Right forelimb (tissue), 1 donor: Measurements from ENCODE around the gene TTC28.
"Not testable (repeated sequence)": the region's sequence is repeated elsewhere in the genome, so short reads cannot be mapped to it uniquely, and the experiment has no call there.

Experiments
- DNase-seq: peaks from one replicate; pipeline ENCODE4 v3.0.0-alpha.2; 2018

The TTC28 gene

DNA sequence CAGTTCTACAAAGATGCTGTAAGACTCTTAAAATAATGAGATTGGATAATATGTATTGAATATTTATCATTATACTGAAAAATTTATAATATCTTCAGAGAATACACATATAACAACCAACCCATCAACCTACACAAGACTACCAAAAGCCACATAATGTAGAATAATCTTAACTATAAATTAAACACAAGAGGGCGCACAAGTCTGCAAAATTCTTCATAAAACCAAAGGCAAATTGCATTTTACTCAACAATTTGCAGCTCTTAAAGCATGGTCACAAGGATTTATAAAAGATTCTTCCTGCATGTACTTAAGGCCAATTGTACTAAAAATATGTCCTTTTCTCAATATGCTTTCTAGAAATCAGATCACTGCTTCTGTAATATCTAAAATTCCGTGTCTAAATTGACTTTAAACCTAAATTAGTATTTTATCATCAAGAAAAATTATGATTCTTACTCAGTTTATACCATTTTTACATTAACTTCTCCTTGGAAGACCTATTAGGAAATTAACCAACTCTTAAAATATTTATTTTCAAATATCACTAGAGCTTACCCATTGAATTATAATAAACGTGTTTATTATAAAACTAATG lies 79.0 kb downstream of the TTC28 start:
- DNase-seq = no peak

DNA sequence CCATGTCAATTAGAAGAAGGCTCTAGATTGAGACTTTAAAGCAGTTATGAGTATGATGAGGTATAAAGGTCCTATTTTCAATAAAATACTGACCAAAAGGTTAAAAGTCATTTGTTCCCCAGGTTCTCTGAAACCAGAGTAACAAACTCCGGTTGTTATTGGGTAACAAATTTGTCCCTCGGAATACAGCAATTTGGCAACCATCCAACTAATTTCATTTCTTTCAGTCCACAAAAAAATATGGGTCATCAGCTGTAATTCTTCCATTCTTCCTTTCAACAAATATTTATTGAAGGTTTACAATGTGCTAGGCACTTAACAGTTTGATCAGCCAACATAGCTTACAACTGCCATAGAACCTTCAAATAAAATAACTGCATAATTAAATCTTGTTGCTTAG lies 79.9 kb downstream of the TTC28 start:
- no peak for DNase-seq

DNA sequence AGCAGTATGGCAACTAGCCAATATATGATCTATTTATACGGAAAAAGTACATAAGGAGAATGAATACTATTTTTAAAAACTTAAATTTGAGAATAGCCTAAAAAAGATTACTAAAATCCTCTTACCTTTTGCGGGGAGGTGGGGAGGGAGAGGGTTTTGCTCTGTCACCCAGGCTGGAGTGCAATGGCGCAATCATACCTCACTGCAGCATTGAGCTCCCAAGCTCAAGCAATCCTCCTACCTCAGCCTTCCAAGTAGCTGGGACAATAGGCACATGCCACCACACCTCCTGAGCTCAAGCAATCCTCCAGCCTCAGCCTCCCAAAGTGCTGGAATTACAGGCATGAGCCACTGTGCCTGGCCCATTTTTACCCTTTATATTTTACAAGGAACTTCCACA lies 82.0 kb downstream of the TTC28 start:
- no peak for DNase-seq

DNA sequence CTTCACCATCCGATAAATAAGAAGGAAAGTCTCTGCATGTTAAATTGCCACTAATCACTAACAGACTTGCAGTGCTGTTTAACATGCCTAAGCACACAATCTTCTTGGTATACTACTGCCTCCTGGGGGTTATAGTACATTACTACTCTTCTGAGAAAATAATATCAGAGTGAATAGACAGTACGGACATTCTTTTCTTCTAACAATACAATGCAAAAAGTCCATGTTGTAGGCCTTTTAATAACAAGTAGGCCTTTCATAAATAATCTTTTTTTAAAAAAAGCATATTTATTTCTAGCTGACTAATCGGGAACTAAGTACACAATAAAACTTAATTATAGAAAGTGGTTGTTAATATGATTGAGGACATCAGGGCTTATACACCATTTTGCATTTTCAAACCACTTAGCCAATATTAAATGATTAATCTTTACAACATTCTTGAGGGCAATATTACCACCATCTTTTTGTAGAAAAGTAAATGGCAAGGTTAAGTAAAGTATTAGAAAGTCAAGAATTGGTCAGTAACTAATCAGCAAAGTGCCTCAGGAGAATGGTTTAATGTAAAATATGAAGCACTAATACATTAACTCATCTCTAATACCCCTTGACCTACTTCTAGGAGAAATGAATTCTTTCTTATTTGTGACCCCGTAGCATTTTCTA lies 84.7 kb downstream of the TTC28 start:
- no peak for DNase-seq

DNA sequence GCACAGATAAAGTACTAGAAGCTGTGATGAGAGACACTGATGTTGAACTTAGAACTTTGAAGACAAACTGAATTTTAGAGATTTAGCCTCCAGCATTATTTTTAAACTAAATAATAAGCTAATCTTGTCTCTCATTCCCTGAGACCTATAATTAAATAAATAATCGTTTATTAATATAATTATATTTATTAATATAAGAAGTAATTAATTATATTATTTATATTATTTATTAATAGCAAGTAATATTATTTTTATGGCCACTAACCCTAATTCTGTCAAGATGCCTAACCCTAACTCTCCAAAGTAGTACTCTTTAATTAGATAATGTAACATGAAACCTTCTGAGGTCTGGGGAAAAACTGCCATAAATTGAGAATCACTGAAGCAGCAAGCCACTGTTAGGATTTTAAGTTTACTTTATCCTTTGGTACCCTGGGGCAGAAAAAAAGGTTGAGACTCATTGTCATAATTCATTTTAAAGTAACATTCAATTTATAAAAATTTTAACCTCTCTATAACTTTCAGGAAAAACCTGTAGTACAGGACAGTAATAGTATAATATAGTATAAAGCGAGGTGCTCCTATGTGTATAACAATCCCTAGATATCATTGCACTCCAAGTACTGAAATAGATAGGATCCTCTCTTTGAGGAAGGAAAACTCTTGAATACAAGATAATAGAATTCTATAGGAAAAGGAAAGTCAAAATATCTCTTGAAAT lies 85.4 kb downstream of the TTC28 start:
- no peak for DNase-seq

DNA sequence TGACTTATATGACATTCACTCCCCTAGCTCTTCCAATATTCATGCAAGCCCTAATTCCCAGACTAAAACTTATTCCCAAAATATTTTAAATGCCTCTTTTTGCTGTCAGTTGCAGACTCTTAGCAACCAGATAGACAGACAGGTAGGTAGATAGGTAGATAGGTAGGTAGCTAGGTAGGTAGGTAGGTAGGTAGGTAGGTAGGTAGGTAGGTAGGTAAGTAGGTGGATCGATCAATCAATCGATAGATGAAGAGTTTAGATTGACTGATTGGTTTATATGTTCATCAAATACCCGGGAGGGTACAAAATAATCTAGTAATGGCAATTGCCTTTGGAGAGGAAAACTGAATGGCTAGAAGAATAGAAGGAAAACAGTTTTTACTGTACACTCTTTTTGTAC lies 86.3 kb downstream of the TTC28 start:
- DNase-seq = no peak

DNA sequence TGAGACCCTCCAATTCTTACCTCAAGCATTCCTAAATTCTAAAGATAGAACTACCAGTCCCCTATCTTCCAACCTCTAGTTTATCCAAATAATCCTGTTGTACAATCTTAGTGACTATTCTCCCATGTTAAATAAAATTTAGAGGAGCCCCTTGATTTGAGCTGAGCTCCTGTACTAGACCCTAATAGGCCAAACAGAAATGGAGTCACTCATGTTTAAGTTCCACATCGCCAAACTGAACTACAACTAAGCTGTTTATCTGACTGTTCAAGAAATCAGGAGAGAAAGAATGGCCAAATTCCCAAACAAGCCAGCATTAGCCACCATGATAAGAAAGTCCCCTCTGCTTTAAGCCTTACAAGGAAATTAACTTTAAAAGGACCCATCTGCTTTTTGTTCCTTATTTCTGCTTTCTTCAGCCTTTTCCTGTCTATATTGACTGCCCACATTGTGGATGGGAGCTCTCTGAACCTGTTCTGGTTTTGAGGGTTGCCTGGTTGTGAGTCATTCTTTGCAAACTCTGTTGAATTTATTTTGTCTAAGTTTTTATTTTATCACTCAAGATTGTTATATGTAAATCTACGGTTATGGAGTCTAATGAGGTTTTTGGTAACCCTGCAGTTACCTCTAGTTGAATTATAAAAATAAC lies 90.4 kb downstream of the TTC28 start:
- DNase-seq = no peak

DNA sequence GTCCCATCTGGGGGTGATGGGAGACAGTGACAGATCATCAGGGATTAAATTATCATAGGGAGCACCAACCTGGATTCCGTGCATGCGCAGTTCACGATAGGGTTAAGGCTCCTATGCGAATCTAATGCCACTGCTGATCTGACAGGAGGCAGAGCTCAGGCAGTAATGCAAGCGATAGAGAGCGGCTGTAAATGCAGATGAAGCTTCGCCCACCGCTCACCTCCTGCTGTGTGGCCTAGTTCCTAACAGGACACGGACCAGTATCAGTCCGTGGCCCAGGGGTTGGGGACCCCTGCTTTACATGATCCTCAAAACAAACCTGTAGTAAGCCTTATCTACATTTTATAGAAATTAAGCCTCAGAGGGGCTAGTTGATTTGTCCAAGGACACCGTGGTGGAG lies 94.3 kb downstream of the TTC28 start:
- no peak for DNase-seq

DNA sequence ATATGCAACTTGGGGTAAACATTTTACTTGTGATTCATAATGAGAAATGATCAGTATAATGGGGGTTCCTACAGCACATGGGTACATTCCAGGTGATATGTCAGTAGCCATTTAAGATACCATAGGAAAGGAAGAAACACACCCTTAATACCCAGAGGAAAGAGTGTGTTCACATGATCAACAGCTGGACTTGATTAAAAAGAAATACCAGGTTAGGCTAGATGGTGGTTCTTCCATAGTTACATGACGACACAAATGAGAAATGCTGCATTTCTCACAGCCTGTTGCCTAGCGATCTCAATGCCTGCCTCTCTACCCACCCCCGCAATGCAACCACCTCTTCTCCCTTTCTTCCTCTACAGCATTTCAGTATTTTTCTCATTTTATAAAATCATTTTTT lies 96.8 kb downstream of the TTC28 start:
- DNase-seq = no peak

DNA sequence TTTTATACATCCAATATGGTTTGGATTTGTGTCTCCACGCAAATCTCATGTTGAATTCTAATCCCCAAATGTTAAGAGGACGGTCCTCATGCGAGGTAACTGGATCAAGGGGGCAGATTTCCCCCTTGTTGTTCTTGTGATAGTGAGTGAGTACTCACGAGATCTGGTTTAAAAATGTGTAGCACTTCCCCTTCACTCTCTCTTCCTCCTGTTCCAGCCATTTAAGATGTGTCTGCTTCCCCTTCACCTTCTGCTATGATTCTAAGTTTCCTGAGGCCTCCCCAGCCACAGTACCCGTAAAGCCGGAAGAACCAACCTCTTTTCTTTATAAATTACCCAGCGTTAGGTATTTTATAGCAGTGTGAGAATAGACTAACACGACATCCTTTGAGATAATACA lies 98.6 kb downstream of the TTC28 start:
- no peak for DNase-seq

DNA sequence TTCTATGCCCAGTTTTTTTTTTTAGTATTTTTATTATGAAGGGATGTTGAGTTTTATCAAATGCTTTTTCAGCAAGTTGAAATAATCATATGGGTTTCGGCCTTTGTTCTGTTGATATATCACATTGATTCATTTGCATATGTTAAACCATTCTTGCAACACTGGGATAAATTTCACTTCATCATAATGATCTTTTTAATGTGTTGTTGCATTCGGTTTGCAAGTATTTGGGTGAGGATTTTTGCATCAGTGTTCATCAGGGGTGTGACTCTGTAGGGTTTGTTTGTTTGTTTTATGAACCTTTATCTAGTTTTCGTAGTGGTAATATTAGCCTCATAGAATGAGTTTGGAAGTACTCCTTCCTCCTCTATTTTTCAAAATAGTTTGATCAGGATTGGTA lies 103.5 kb downstream of the TTC28 start:
- DNase-seq = no peak

DNA sequence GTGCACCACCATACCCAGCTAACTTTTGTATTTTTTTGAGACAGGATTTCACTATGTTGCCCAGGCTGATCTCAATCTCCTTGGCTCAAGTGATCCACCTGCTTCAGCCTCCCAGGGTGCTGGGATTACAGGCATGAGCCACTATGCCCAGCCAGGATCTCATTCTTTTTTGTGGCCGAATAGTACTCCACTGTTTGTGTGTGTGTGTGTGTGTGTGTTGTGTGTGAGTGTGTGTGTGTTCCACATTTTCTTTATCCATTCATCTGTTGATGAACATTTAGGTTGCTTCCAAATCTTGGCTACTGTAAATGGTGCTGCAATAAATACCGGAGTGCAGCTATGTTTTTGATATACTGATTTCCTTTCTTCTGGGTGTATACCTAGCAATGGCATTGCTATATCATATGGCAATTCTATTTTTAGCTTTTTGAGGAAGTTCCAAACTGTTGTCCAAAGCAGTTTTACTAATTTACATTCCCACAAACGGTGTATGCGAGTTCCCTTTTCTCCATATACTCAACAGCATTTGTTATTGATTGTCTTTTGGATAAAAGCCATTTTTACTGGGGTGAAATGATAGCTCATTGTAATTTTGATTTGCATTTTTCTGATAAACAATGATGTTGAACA lies 105.4 kb downstream of the TTC28 start:
- no peak for DNase-seq

DNA sequence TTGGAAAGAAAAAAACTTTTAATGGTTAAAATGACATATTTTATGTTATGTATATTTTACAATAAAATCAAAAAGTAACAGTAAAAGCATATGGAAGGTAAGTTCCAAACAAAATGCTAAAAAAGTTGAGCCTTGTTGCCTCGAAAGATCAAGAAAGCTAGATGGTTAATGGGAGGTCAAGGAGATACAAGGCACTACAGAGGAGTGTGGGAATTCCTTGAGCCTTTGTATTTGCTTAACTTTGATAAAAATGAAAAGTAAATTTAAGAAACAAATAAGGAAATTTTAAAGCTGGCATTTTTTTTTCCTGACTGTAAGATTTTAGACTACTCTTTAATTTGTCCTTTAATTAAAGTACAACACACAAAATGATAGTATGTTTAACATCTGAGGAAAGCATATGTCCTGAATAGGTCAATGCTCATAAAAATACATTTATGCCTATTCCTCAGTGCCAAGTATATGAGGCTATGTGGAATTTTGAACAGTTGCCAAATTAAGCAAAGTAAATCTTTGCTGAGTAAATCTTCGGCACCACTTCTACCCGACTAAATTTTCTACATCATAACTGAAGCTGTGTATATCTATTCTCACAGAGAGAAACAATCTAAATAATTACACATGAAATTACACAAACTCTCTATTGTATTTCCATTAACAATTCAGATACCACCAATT lies 108.8 kb downstream of the TTC28 start:
- DNase-seq = no peak

DNA sequence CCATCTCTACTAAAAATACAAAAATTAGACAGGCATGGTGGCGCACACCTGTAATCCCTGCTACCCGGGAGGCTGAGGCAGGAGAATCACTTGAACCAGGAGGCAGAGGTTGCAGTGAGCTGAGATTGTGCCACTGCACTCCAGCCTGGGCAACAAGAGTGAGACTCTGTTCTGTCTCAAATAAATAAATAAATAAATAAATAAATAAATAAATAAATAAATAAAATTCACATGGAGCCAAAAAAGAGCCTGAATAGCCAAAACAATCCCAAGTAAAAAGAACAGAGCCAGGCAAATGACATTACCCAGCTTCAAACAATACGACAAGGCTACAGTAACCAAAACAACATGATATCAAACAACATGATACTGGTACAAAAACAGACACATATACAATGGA lies 110.7 kb downstream of the TTC28 start:
- not testable (repeated sequence) for DNase-seq

DNA sequence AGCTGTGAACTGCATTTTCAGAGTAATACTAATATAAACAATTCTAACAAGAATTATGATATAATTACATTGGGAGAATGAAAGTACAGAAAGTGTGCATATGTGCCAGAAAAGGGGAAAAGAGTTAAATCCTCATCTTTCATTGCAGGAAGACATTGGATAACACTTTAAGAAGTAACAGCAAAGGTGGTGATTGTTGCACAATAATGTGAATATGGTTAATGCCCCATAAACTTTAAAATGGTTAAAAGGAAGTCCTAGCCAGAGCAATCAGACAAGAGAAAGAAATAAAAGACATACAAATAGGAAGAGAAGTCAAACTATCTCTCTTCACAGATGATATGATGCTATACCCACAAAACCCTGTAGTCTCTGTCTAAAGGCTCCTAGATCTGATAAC lies 111.5 kb downstream of the TTC28 start:
- DNase-seq = no peak

DNA sequence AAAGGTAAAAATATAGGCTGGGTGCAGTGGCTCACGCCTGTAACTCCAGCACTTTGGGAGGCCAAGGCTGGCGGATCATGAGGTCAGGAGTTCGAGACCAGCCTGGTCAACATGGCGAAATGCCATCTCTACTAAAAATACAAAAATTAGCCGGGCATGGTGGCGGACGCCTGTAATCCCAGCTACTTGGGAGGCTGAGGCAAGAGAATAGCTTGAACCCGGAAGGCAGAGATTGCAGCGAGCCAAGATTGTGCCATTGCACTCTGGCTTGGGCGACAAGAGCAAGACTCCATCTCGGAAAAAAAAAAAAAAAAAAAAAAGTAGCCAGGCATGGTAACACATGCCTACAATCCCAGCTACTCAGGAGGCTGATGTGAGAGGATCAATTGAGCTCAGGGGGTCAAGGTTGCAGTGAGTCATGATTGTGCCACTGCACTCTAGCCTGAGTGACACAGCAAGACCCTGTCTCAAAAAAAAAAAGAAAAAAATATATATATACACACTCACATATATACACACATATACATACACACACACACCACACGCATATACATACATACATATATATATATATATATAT lies 112.6 kb downstream of the TTC28 start:
- not testable (repeated sequence) for DNase-seq

DNA sequence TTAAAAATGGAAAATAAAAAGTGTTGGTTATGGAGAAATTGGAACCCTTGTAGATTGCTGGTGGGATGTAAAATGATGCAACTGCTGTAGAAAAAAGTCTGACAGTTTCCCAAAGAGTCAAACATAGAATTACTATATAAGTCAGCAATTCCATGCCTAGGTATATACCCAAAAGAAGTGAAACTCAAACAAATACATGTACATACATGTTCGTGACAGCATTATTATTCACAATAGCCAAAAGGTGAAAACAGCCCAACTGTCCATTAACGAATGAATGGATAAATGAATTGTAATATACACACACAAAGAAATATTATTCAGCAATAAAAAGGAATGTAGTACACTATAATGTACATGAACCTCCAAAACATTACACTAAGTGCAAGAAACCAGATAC lies 116.0 kb downstream of the TTC28 start:
- DNase-seq = no peak

DNA sequence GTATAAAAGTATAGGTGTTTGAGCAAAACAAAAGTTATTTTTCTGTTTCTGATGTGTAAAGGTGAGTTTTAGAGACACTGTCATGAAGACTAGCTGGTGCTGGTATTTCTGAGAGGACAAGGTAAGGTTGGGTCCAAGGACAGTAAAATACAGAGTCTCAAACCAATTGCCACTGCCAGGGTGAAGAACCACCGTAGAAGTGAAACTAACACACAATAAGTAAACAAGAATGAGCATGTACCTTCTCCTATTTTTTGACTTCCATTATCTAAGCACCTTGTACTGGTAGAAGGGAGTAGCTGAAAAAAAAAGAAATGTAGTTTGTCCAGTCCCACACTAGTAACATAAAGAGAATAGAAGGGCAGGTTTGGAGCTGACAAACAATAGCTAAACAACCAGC lies 117.3 kb downstream of the TTC28 start:
- no peak for DNase-seq

DNA sequence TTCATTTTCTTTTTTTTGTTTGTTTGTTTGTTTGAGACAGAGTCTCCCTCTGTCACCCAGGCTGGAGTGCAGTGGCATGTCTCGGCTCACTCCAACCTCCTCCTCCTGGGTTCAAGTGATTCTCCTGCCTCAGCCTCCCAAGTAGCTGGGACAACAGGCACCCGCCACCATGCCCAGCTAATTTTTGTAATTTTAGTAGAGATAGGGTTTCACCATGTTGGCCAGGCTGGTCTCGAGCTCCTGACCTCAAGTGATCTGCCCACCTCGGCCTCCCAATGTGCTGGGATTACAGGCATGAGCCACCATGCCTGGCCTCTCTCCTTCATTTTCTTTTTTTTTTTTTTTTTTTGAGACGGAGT lies 118.9 kb downstream of the TTC28 start:
- not testable (repeated sequence) for DNase-seq

DNA sequence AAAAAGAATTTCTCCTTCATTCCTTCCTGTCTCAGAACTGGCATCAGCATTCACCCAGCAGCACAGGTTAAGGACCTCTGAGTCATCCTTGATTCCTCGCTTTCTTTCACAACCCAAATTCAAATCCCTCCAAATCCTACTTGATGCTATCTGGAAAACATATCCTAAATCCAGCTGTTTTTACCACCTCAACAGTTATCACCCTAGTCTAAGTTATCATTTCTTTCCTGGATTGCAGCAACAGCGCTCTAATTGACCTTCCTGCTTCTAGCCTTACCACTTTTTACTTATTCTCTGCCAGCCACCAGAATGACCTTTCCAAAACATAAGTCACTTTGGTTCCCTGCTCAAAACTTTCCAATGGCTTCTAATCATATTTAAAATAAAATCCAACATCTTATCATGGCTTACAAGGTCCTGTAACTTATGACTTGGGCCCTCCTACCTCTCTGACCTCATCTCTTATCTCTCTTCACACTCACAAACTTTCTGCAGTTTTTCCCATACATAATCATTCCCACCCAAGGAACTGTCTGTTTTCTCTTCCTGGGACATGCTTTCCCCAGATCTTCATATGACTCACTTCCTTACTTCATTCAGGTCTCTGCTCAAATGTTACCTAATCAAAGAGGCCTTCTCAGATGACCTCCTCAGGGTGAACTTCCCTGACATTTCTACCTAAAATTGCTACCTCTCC lies 119.4 kb downstream of the TTC28 start:
- no peak for DNase-seq

DNA sequence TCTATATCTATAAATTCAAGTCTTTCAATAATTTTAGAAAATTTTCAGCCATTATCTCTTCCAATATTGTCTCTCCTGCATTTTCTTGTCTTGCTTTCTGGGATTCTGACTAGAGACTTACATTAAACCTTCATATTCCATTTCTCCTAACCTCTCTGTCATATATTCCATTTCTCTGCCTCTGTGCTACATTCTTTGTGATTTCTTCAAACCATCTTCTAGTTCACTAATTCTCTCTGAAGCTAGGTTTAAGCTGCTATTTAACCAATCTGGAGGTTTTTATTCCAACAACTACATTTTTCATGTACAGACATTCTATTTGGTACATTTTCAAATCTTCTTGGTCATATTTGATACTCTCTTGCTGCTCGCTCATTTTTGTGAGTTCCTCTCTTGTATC lies 122.5 kb downstream of the TTC28 start:
- DNase-seq = no peak
